Endothelial cell of umbilical vein (primary cell): ENCODE data around the gene TSACC.

ENCODE experiments used
- FOS ChIP-seq: IDR thresholded peaks from 2 replicates; pipeline ENCODE4 v1.6.1; 2011; ENCODE audit warnings: mild to moderate bottlenecking, low read length, moderate library complexity, borderline replicate concordance; ENCODE audit not compliant: insufficient read depth
- GATA2 ChIP-seq: IDR thresholded peaks from 2 replicates; pipeline ENCODE4 v1.7.0; 2011; ENCODE audit warnings: low read depth, mild to moderate bottlenecking, moderate library complexity, mixed read lengths, low read length; ENCODE audit not compliant: insufficient read length, insufficient read depth
- MAX ChIP-seq: IDR thresholded peaks from 2 replicates; pipeline ENCODE4 v1.6.1; 2011; ENCODE audit not compliant: insufficient read depth, insufficient read length
- MYC ChIP-seq: IDR thresholded peaks from one replicate; pipeline ENCODE4 v1.6.1; 2011; ENCODE audit warnings: mild to moderate bottlenecking, low read depth, low read length
- POLR2A ChIP-seq: IDR thresholded peaks from 2 replicates; pipeline ENCODE4 v1.6.1; 2012; ENCODE audit warnings: low read depth, mild to moderate bottlenecking, control low read depth, low read length
- POLR2AphosphoS5 ChIP-seq: IDR thresholded peaks from 2 replicates; pipeline ENCODE4 v1.6.1; 2012; ENCODE audit warnings: low read depth, mild to moderate bottlenecking, control low read depth, low read length, moderate library complexity; ENCODE audit not compliant: insufficient read depth
- TF ChIP-seq, protein P1 (sequence below), 2 donors: IDR thresholded peaks; 1 replicate in 1 of 2; 2 replicates in 1 of 2; pipeline ENCODE4 v1.5.1; 2011; ENCODE audit warnings: low read length in 2 of 2, mild to moderate bottlenecking in 2 of 2, moderate library complexity in 2 of 2, control low read depth in 1 of 2, inconsistent platforms in 1 of 2, low read depth in 1 of 2; ENCODE audit not compliant: insufficient read depth in 1 of 2; ENCODE audit errors: extremely low read depth in 1 of 2

DNA sequence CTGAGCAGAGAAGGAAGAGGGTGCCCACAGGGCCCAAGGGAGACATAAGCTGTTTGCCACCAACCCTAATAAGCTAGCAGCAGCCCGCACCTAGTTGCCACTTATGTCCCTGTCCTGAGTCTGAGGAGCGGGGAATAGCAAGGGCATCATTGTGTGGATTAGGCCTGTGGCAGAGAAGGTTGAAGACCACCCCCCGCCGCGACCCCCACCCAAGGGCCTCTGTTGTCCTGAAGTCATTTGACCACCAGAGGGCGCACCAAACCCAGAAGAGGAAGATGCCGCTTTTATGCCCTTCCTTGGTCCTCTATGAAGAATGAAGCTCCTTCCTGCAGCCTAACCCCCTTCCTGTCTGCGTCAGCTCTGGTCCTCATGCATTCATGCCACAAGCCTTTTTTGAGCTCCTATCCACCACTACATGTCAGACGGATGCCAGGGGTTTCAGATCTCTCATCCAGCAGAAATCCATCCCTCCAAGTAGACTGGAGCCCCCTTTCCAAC is 47.3 kb downstream of the TSACC start:
- TF ChIP-seq POLR2A = no peak
- TF ChIP-seq, protein P1, sequence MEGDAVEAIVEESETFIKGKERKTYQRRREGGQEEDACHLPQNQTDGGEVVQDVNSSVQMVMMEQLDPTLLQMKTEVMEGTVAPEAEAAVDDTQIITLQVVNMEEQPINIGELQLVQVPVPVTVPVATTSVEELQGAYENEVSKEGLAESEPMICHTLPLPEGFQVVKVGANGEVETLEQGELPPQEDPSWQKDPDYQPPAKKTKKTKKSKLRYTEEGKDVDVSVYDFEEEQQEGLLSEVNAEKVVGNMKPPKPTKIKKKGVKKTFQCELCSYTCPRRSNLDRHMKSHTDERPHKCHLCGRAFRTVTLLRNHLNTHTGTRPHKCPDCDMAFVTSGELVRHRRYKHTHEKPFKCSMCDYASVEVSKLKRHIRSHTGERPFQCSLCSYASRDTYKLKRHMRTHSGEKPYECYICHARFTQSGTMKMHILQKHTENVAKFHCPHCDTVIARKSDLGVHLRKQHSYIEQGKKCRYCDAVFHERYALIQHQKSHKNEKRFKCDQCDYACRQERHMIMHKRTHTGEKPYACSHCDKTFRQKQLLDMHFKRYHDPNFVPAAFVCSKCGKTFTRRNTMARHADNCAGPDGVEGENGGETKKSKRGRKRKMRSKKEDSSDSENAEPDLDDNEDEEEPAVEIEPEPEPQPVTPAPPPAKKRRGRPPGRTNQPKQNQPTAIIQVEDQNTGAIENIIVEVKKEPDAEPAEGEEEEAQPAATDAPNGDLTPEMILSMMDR (IDR thresholded peaks at IDR 0.05; ENCODE audit: extremely low read depth in 1 of 2, insufficient read depth in 1 of 2, low read depth in 1 of 2, low read length in 2 of 2) = peak; percentile 76 to 81
- TF ChIP-seq FOS = no peak
- no peak for TF ChIP-seq MAX
- TF ChIP-seq MYC = no peak
- TF ChIP-seq GATA2 = no peak
- TF ChIP-seq POLR2AphosphoS5 = no peak
